Peyer's patch (tissue), 4 donors: ENCODE measurements around the gene TNIK. TPM values are rescaled to one million over a fixed set of nuclear protein-coding genes. Genes with fewer than 3 reads are reported as not detected.

Source experiments
- DNase-seq, 3 donors: peaks; one replicate each; pipeline ENCODE4 v3.0.0-alpha.2; 2017 to 2019
- H3K27ac ChIP-seq, 4 donors: fragments of 200-600 bp; sonication (generic); one replicate each; pipeline ENCODE4 v1.5.1; 2016 to 2019
- H3K27me3 ChIP-seq, 2 donors: fragments of 200-600 bp; sonication (generic); one replicate each; pipeline ENCODE4 v1.5.1; 2019
- H3K36me3 ChIP-seq, 3 donors: fragments of 200-600 bp; sonication (generic); one replicate each; pipeline ENCODE4 v1.5.1; 2016 to 2019
- H3K4me1 ChIP-seq, 4 donors: fragments of 200-600 bp; sonication (generic); one replicate each; pipeline ENCODE4 v1.5.1; 2016 to 2019
- H3K4me3 ChIP-seq, 4 donors: fragments of 200-600 bp; sonication (generic); 1 replicate in 3 of 4; 2 replicates in 1 of 4; pipeline ENCODE4 v1.5.1; 2016 to 2019; ENCODE audit warnings: mild to moderate bottlenecking in 1 of 4
- H3K9me3 ChIP-seq, 4 donors: fragments of 200-600 bp; sonication (generic); one replicate each; pipeline ENCODE4 v1.5.1; 2016 to 2019; ENCODE audit warnings: mild to moderate bottlenecking in 1 of 4
- CTCF ChIP-seq, 6 experiments: fragments of 450-650 bp in 4 of 6; fragments of 200-600 bp in 2 of 6; sonication (generic) in 1 of 6; IDR thresholded peaks; one replicate each; pipeline ENCODE4 v1.5.1; 2017 to 2019; ENCODE audit warnings: antibody characterized with exemption in 6 of 6, mild to moderate bottlenecking in 3 of 6, moderate library complexity in 1 of 6
- POLR2A ChIP-seq, 2 donors: fragments of 450-650 bp; IDR thresholded peaks; one replicate each; pipeline ENCODE4 v1.5.1; 2017; ENCODE audit warnings: antibody characterized with exemption in 2 of 2, mild to moderate bottlenecking in 2 of 2, moderate library complexity in 2 of 2
- total RNA-seq, 4 donors: library from RNA; depleted of rRNA; stranded (reverse); fragments of >200 nt; gene quantifications; one replicate each; pipeline ENCODE4 v1.1.0, GENCODE V29; 2016

TNIK gene
- total RNA-seq, 4 donors from 2014 or later, result 37.1 to 84.8 (median 74.4) TPM

- no peaks in the 10 kb centered on the region for H3K9me3 ChIP-seq
- no peak for DNase-seq
- H3K36me3 ChIP-seq, result no peaks in the 10 kb centered on the region
- H3K27me3 ChIP-seq, result no peaks in the 10 kb centered on the region
- no peak for TF ChIP-seq CTCF (IDR thresholded peaks at IDR 0.05)
- TF ChIP-seq POLR2A (IDR thresholded peaks at IDR 0.05), result no peak
- H3K4me3 ChIP-seq, result no peak overlapping the region
- H3K4me1 ChIP-seq, result no peaks in the 10 kb centered on the region
- H3K27ac ChIP-seq, result no peak overlapping the region
These were observed 240.9 kb downstream of the TNIK start for GRCh38 chr3:171219258-171219657.

- no peak overlapping the region for H3K4me3 ChIP-seq
- DNase-seq, result no peak
- no peaks in the 10 kb centered on the region for H3K4me1 ChIP-seq
- TF ChIP-seq CTCF (IDR thresholded peaks at IDR 0.05) (no peak), POLR2A (IDR thresholded peaks at IDR 0.05) (no peak)
- H3K9me3 ChIP-seq, result no peaks in the 10 kb centered on the region
- H3K27ac ChIP-seq, result no peak overlapping the region
- H3K36me3 ChIP-seq, result no peaks in the 10 kb centered on the region
- H3K27me3 ChIP-seq, result no peaks in the 10 kb centered on the region
These were observed 242.1 kb downstream of the TNIK start for GRCh38 chr3:171218069-171218468.

- H3K4me3 ChIP-seq, result no peak overlapping the region
These were observed 246.3 kb downstream of the TNIK start for GRCh38 chr3:171213907-171214306.

GRCh38 chr3:171213178-171213577, 247.0 kb downstream of the TNIK start:
- DNase-seq, result no peak
- Histone ChIP-seq H3K4me1 (no peaks in the 10 kb centered on the region), H3K27ac (no peak overlapping the region), H3K9me3 (no peaks in the 10 kb centered on the region), H3K4me3 (no peak overlapping the region), H3K36me3 (no peaks in the 10 kb centered on the region), H3K27me3 (no peaks in the 10 kb centered on the region)
- TF ChIP-seq POLR2A (IDR thresholded peaks at IDR 0.05) (no peak), CTCF (IDR thresholded peaks at IDR 0.05) (no peak)

More at GRCh38 chr3:171213907-171214306, 246.3 kb downstream of the TNIK start:
- no peak for TF ChIP-seq POLR2A (IDR thresholded peaks at IDR 0.05)
- TF ChIP-seq CTCF (IDR thresholded peaks at IDR 0.05), result no peak
- no peak for DNase-seq
- no peaks in the 10 kb centered on the region for H3K9me3 ChIP-seq
- H3K27ac ChIP-seq, result no peak overlapping the region
- H3K4me1 ChIP-seq, result no peaks in the 10 kb centered on the region
- no peaks in the 10 kb centered on the region for H3K27me3 ChIP-seq
- H3K36me3 ChIP-seq, result no peaks in the 10 kb centered on the region

GRCh38 chr3:171212648-171213047, 247.6 kb downstream of the TNIK start:
- Histone ChIP-seq H3K9me3 (no peaks in the 10 kb centered on the region), H3K27me3 (no peaks in the 10 kb centered on the region), H3K36me3 (no peaks in the 10 kb centered on the region), H3K27ac (no peak overlapping the region), H3K4me3 (no peak overlapping the region), H3K4me1 (no peaks in the 10 kb centered on the region)
- DNase-seq, result no peak
- TF ChIP-seq CTCF (IDR thresholded peaks at IDR 0.05), result no peak
- no peak for TF ChIP-seq POLR2A (IDR thresholded peaks at IDR 0.05)

- TF ChIP-seq POLR2A (IDR thresholded peaks at IDR 0.05) (no peak), CTCF (IDR thresholded peaks at IDR 0.05) (no peak)
- H3K9me3 ChIP-seq, result no peaks in the 10 kb centered on the region
- no peaks in the 10 kb centered on the region for H3K4me1 ChIP-seq
- H3K27ac ChIP-seq, result no peak overlapping the region
- no peak overlapping the region for H3K4me3 ChIP-seq
- no peaks in the 10 kb centered on the region for H3K27me3 ChIP-seq
- no peak for DNase-seq
- no peaks in the 10 kb centered on the region for H3K36me3 ChIP-seq
These were observed 253.9 kb downstream of the TNIK start for GRCh38 chr3:171206283-171206682.
